H9 (cell line): ENCODE measurements around the gene RNPEP. TPM values are rescaled to one million over a fixed set of nuclear protein-coding genes. Genes with fewer than 3 reads are reported as not detected.

ENCODE experiments used
- DNase-seq: peaks from one replicate; pipeline ENCODE4 v3.0.0-alpha.2; 2017
- H2AFZ ChIP-seq: one replicate; pipeline ENCODE4 v1.6.1; 2013; ENCODE audit warnings: mild to moderate bottlenecking, low read length, control low read depth, moderate library complexity
- H2AK5ac ChIP-seq: 2 replicates; pipeline ENCODE4 v1.6.1; 2013; ENCODE audit warnings: low read length, control low read depth, mixed read lengths; ENCODE audit not compliant: insufficient read length
- H2BK120ac ChIP-seq: one replicate; pipeline ENCODE4 v1.6.1; 2013; ENCODE audit warnings: low read depth, mild to moderate bottlenecking, low read length, control low read depth, inconsistent platforms; ENCODE audit not compliant: poor library complexity, severe bottlenecking
- H2BK12ac ChIP-seq: 2 replicates; pipeline ENCODE4 v1.6.1; 2013; ENCODE audit warnings: low read length, control low read depth, mixed read lengths, low read depth; ENCODE audit not compliant: insufficient read length
- H2BK15ac ChIP-seq: 2 replicates; pipeline ENCODE4 v1.6.1; 2013; ENCODE audit warnings: low read depth, low read length, control low read depth
- H2BK20ac ChIP-seq: one replicate; pipeline ENCODE4 v1.6.1; 2013; ENCODE audit warnings: low read depth, mild to moderate bottlenecking, low read length, control low read depth, inconsistent platforms; ENCODE audit not compliant: poor library complexity, severe bottlenecking
- H2BK5ac ChIP-seq: 2 replicates; pipeline ENCODE4 v1.6.1; 2013; ENCODE audit warnings: low read length, control low read depth, mixed read lengths; ENCODE audit not compliant: insufficient read length
- H3K14ac ChIP-seq: 2 replicates; pipeline ENCODE4 v1.6.1; 2013; ENCODE audit warnings: low read length, control low read depth; ENCODE audit not compliant: insufficient read depth
- H3K18ac ChIP-seq: 2 replicates; pipeline ENCODE4 v1.6.1; 2013; ENCODE audit warnings: low read depth, mild to moderate bottlenecking, mixed read lengths, low read length, control low read depth; ENCODE audit not compliant: insufficient read length
- H3K23ac ChIP-seq: 2 replicates; pipeline ENCODE4 v1.6.1; 2013; ENCODE audit warnings: low read length, control low read depth, mixed read lengths, low read depth; ENCODE audit not compliant: insufficient read length
- H3K23me2 ChIP-seq: 2 replicates; pipeline ENCODE4 v1.6.1; 2013; ENCODE audit warnings: low read depth, mild to moderate bottlenecking, mixed read lengths, low read length, control low read depth; ENCODE audit not compliant: insufficient read length, poor library complexity, severe bottlenecking
- H3K27ac ChIP-seq: 2 replicates; pipeline ENCODE4 v1.5.1; 2013; ENCODE audit warnings: low read length, control low read depth, mixed read lengths, low read depth; ENCODE audit not compliant: insufficient read length
- H3K27me3 ChIP-seq: 2 replicates; pipeline ENCODE4 v1.6.1; 2013; ENCODE audit warnings: low read length, control low read depth, inconsistent platforms; ENCODE audit not compliant: insufficient read depth
- H3K4ac ChIP-seq: 2 replicates; pipeline ENCODE4 v1.6.1; 2013; ENCODE audit warnings: low read depth, mild to moderate bottlenecking, control low read depth, inconsistent platforms, low read length, moderate library complexity
- H3K4me1 ChIP-seq: 2 replicates; pipeline ENCODE4 v1.6.1; 2013; ENCODE audit warnings: low read length, control low read depth, inconsistent platforms; ENCODE audit not compliant: insufficient read depth
- H3K4me2 ChIP-seq: 2 replicates; pipeline ENCODE4 v1.6.1; 2013; ENCODE audit warnings: low read length, control low read depth, mixed read lengths; ENCODE audit not compliant: insufficient read length, insufficient read depth
- H3K56ac ChIP-seq: 2 replicates; pipeline ENCODE4 v1.6.1; 2013; ENCODE audit warnings: low read depth, mild to moderate bottlenecking, mixed read lengths, low read length, control low read depth; ENCODE audit not compliant: insufficient read length
- H3K79me1 ChIP-seq: 2 replicates; pipeline ENCODE4 v1.6.1; 2013; ENCODE audit warnings: low read depth, mild to moderate bottlenecking, moderate library complexity, low read length, control low read depth, inconsistent platforms; ENCODE audit not compliant: insufficient read depth, poor library complexity, severe bottlenecking
- H3K79me2 ChIP-seq: 2 replicates; pipeline ENCODE4 v1.6.1; 2013; ENCODE audit warnings: low read length, control low read depth, inconsistent platforms; ENCODE audit not compliant: insufficient read depth
- H3K9ac ChIP-seq: 2 replicates; pipeline ENCODE4 v1.6.1; 2013; ENCODE audit warnings: low read length, control low read depth, mixed read lengths; ENCODE audit not compliant: insufficient read length; ENCODE audit errors: extremely low read depth
- H3K9me3 ChIP-seq: one replicate; pipeline ENCODE4 v1.6.1; 2013; ENCODE audit warnings: low read depth, low read length, inconsistent platforms; ENCODE audit not compliant: control insufficient read depth
- H3T11ph ChIP-seq: one replicate; pipeline ENCODE4 v1.6.1; 2013; ENCODE audit warnings: mild to moderate bottlenecking, low read length, control low read depth, inconsistent platforms
- H4K20me1 ChIP-seq: one replicate; pipeline ENCODE4 v1.6.1; 2013; ENCODE audit not compliant: control insufficient read depth, insufficient read length, insufficient read depth
- H4K5ac ChIP-seq: 2 replicates; pipeline ENCODE4 v1.6.1; 2013; ENCODE audit warnings: low read depth, mild to moderate bottlenecking, mixed read lengths, low read length, control low read depth; ENCODE audit not compliant: insufficient read length
- H4K8ac ChIP-seq: replicated peaks from 2 replicates; pipeline ENCODE4 v1.6.1; 2013; ENCODE audit warnings: low read length, control low read depth, mixed read lengths, low read depth; ENCODE audit not compliant: insufficient read length
- H4K91ac ChIP-seq: 2 replicates; pipeline ENCODE4 v1.6.1; 2013; ENCODE audit warnings: low read depth, mild to moderate bottlenecking, moderate library complexity, mixed read lengths, low read length, control low read depth; ENCODE audit not compliant: insufficient read length
- H3K27ac Mint-ChIP-seq, 3 experiments: 2 replicates in 2 of 3; 3 replicates in 1 of 3; pipeline ENCODE4 v1.8.0; 2020 to 2021; ENCODE audit warnings: mixed read lengths in 3 of 3, mild to moderate bottlenecking in 1 of 3, moderate library complexity in 1 of 3
- H3K27me3 Mint-ChIP-seq: 2 replicates; pipeline ENCODE4 v1.8.0; 2021; ENCODE audit warnings: low read depth, mild to moderate bottlenecking, moderate library complexity, mixed read lengths
- H3K36me3 Mint-ChIP-seq, 3 experiments: 2 replicates in 2 of 3; 3 replicates in 1 of 3; pipeline ENCODE4 v1.8.0; 2020 to 2021; ENCODE audit warnings: low read depth in 3 of 3, mixed read lengths in 3 of 3; ENCODE audit not compliant: insufficient read depth in 1 of 3
- H3K4me1 Mint-ChIP-seq, 2 experiments: 2 replicates each; pipeline ENCODE4 v1.8.0; 2020; ENCODE audit warnings: mixed read lengths in 2 of 2
- H3K4me3 Mint-ChIP-seq, 2 experiments: 2 replicates in 1 of 2; 3 replicates in 1 of 2; pipeline ENCODE4 v1.8.0; 2020 to 2021; ENCODE audit warnings: mild to moderate bottlenecking in 2 of 2, mixed read lengths in 2 of 2, moderate library complexity in 1 of 2
- H3K9me3 Mint-ChIP-seq, 2 experiments: 2 replicates in 1 of 2; 3 replicates in 1 of 2; pipeline ENCODE4 v1.8.0; 2020; ENCODE audit warnings: mild to moderate bottlenecking in 2 of 2, mixed read lengths in 2 of 2, moderate library complexity in 1 of 2
- CTCF ChIP-seq: fragments of 200-600 bp; sonication (generic); conservative IDR thresholded peaks from 3 replicates; pipeline ENCODE4 v1.8.0; 2021; ENCODE audit warnings: antibody characterized with exemption, mild to moderate bottlenecking
- WGBS: extraction: QIAGEN DNeasy Blood & Tissue Kit; methylation state at CpG from one replicate; pipeline ENCODE4 v1.1.7; 2013; ENCODE audit warnings: missing lambda C conversion rate, low lambda C conversion rate, mixed read lengths; ENCODE audit not compliant: insufficient read length; ENCODE audit errors: extremely low coverage; 5-methylcytosine and 5-hydroxymethylcytosine counted together
- total RNA-seq: library from RNA; stranded (reverse); gene quantifications from 2 replicates; pipeline ENCODE4 v1.2.1, GENCODE V29; 2021

The RNPEP gene
- total RNA-seq, 1 experiment from 2014 or later, result 49.9 TPM

- H3K14ac ChIP-seq, result no peak overlapping the region
- WGBS, result no CpG with 5 or more reads among the region's 5 CpGs
- no peak overlapping the region for H3K4me3 Mint-ChIP-seq
These were observed 16.3 kb upstream of the RNPEP start for GRCh38 chr1:201966171-201966570.

More at GRCh38 chr1:201966171-201966570, 16.3 kb upstream of the RNPEP start:
- Histone ChIP-seq H3T11ph (no peak overlapping the region), H2BK120ac (no peak overlapping the region), H3K18ac (no peak overlapping the region), H3K4me2 (no peak overlapping the region), H2AFZ (no peak overlapping the region), H3K9ac (no peak overlapping the region), H4K5ac (no peak overlapping the region), H4K8ac (no peak overlapping the region), H2BK20ac (no peak overlapping the region), H3K4me1 (no peaks in the 10 kb centered on the region), H4K91ac (no peak overlapping the region), H4K20me1 (no peaks in the 10 kb centered on the region), H2AK5ac (no peak overlapping the region), H3K23ac (no peak overlapping the region), H3K27me3 (no peaks in the 10 kb centered on the region), H3K9me3 (no peaks in the 10 kb centered on the region), H3K27ac (no peak overlapping the region), H2BK15ac (no peak overlapping the region), H2BK12ac (no peak overlapping the region), H3K79me2 (no peaks in the 10 kb centered on the region), H3K56ac (no peak overlapping the region), H2BK5ac (no peak overlapping the region), H3K4ac (no peak overlapping the region), H3K79me1 (no peaks in the 10 kb centered on the region), H3K23me2 (no peaks in the 10 kb centered on the region)
- Mint-ChIP-seq H3K4me1 (no peaks in the 10 kb centered on the region), H3K9me3 (no peaks in the 10 kb centered on the region), H3K27me3 (no peaks in the 10 kb centered on the region), H3K27ac (no peak overlapping the region), H3K36me3 (peaks cover 41 to 86% (median 86%) of the 10 kb centered on the region in 3 experiments)
- DNase-seq, result no peak
- no peak for TF ChIP-seq CTCF
